Stomach (tissue), 4 donors: ENCODE data around the gene DRG2.

ENCODE experiments used
- EP300 ChIP-seq: sonication (generic); formaldehyde crosslinking; IDR thresholded peaks from one replicate; pipeline ENCODE4 v1.6.1; 2017; ENCODE audit warnings: antibody characterized with exemption
- POLR2A ChIP-seq, 4 donors: fragments of 450-650 bp; IDR thresholded peaks; one replicate each; pipeline ENCODE4 v1.6.1; 2016; ENCODE audit warnings: antibody characterized with exemption in 4 of 4, control low read depth in 2 of 4, mild to moderate bottlenecking in 1 of 4, moderate library complexity in 1 of 4
- TF ChIP-seq, protein P1 (sequence below), 7 experiments: fragments of 450-650 bp in 4 of 7; fragments of 200-600 bp in 3 of 7; sonication (generic) in 3 of 7; IDR thresholded peaks; one replicate each; pipeline ENCODE4 v1.5.1; 2016 to 2019; ENCODE audit warnings: antibody characterized with exemption in 7 of 7, control low read depth in 2 of 7, mild to moderate bottlenecking in 1 of 7

DNA sequence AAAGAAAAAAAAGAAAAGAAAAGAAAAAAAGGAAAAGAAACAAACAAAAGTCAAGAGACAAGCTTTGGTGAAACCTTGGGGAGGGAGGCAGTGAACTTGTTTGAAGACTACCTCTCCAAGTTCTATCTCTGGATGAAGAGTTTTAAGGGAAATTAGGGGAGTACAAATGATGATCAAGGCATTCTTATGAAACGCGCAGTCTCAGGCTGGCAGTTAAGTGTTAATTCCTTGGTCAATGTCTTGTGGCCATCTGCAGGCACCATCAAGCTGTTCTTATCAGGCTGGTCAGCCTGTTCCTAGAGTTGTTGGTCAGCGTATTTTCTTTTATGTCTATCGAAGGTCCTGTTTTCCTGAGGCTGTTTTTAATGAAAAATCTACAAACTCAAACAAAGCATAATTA is 8.2 kb upstream of the DRG2 start:
- TF ChIP-seq, protein P1, sequence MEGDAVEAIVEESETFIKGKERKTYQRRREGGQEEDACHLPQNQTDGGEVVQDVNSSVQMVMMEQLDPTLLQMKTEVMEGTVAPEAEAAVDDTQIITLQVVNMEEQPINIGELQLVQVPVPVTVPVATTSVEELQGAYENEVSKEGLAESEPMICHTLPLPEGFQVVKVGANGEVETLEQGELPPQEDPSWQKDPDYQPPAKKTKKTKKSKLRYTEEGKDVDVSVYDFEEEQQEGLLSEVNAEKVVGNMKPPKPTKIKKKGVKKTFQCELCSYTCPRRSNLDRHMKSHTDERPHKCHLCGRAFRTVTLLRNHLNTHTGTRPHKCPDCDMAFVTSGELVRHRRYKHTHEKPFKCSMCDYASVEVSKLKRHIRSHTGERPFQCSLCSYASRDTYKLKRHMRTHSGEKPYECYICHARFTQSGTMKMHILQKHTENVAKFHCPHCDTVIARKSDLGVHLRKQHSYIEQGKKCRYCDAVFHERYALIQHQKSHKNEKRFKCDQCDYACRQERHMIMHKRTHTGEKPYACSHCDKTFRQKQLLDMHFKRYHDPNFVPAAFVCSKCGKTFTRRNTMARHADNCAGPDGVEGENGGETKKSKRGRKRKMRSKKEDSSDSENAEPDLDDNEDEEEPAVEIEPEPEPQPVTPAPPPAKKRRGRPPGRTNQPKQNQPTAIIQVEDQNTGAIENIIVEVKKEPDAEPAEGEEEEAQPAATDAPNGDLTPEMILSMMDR (IDR thresholded peaks at IDR 0.05): no peak
- TF ChIP-seq POLR2A (IDR thresholded peaks at IDR 0.05): no peak
- TF ChIP-seq EP300: no peak
